ENCODE data around the gene DHX30.

DNA sequence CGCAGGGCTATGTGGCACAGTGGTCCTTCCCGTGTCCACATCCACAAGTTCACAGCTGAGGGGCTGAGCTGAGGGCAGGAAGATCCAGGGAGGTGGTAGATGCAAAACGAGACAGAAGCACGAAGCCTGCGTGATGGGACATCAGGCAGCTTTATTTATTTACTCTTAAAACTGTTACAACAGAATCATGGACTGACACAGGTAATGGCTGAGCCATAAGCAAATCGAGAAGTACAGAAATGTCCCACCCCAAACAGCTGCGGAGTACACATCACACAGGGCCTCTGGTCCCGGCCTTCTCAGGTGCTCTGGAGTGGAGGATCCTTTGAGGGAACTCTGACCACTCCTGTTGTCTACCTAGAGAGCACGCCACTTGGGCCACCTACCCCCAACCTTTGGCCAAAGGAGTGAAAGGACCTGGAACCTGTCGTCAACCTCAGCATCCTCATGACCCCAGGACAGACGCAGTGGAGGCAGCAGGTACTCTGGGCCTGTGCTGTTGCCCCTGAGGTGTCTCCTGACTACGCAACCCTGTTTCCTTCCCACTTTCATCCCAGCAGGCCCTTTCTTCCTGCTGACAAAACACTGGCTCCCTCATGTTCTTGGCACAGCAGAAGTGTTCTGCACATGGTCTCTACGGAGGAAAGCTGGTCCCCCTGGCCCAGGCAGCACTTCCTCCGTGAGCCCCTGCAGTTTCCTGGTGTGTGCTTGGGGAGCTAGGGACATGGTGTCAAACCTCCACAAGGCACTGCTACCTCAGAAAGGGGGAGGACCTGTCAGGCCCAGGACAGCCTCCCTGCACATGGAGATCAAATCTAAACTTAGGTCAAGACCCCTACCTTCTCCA lies 47.8 kb downstream of the DHX30 start:
- no peak for TF ChIP-seq CTCF (IDR thresholded peaks at IDR 0.05)
- TF ChIP-seq EP300 (IDR thresholded peaks at IDR 0.05): no peak
